HG02973 (cell line): ENCODE data around the gene PXDN.

ENCODE experiments used
- ATAC-seq: cut with Tn5 transposase; IDR thresholded peaks from one replicate; pipeline ENCODE4 v1.9.1; 2021; ENCODE audit warnings: moderate library complexity; ENCODE audit not compliant: unreplicated experiment

Gene PXDN

GRCh38 chr2:1588051-1588977, 156.0 kb downstream of the PXDN start:
- no peak for ATAC-seq

- no peak for ATAC-seq
These were observed 157.1 kb downstream of the PXDN start for GRCh38 chr2:1586923-1587840.

DNA sequence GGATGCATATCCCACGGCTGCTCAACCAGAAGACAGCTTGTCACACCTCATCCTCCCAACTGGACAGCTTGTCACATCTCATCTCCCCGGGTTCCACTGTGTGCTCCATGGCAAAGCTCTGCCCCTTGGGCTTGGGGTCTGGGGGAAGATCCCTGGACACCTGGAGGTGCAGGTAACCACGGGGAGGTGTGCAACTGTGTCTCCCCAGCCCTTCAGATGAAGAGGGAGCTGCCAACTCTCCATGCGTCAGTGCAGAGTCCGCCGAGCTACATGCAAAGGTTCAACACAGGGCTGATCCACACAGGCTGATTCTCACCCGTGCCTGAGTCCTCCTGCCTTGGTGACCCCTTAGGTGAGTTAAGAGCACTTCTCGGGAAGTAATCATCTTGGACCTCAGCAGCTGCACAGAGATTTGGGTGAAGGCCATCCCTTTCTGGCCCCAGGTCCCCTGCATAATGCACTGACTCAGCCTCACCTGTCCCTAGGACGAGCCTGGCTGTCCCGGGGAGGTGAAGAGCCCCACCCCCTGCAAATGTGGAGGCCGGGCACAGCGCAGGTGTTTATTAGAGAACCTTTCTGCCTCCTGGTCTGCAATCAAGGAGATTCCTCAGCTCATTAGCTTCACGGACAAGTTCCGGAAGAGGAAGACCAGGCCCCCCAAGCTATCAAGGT, 157.9 kb downstream of the PXDN start:
- ATAC-seq: no peak

DNA sequence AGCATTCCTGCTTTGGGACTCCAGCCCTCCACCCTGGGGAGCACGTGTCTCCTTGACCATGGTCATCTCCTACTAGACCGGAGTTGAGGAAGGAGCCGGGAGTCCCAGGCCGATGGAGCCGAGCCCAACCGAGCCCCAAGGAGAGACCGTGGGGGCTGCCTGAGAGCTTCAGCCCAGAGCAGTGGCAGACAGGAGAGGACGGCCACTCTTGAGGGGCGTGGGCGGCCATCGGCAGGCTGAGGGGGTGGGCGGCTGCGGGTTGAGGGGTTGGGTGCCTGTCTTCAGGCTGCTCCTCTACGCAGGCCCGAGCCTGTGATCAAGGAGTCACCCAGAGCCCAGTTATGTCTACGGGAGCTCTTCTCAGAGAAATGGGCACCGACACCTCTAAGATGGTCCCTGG, 158.7 kb downstream of the PXDN start:
- ATAC-seq: no peak

- no peak for ATAC-seq
These were observed 159.4 kb downstream of the PXDN start for GRCh38 chr2:1584691-1585485.

DNA sequence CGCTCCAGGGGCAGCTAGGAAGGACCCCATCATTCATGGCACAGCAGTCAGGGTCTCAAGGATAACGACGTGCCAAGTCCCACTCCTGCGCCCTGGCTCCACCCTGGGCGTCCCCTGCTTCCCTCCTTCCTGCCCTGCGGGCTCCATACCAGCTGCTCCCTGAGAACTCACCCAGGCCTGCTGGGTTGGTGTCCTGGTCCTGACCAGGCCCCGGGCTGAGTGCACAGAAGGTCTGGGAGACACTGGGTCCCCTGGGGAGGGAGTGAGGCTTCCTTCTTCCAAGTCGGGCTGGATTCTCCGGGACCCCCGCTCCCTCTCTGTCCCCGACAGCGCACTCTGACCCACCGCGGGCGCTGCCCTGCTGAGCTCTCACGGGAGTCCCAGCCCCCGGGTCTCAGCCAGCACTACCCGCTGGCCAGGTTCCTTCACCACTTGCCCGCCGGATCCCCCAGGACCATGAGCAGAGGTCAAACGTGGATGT, 160.2 kb downstream of the PXDN start:
- no peak for ATAC-seq

DNA sequence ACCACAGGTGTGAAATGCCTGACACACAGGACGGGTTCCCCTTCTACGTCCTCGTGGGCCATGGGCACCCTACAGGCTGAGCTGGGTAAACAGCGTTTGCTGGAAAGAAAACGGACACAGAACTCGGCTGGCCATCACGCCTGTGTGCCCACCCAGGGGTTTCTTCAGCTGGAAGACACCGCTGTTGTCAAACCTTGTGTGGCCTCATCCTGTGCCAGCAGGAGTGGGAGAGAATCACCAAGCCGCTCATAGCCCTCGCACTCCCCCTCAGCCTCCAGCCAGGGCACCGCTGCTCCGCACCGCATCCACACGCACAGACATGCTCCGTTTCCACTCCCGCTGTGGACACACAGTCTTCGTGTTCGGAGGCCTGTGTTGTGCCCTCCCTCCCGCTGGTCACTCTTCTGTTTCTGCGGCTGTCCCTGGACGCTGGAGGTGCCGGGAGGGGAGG, 161.4 kb downstream of the PXDN start:
- ATAC-seq: no peak

DNA sequence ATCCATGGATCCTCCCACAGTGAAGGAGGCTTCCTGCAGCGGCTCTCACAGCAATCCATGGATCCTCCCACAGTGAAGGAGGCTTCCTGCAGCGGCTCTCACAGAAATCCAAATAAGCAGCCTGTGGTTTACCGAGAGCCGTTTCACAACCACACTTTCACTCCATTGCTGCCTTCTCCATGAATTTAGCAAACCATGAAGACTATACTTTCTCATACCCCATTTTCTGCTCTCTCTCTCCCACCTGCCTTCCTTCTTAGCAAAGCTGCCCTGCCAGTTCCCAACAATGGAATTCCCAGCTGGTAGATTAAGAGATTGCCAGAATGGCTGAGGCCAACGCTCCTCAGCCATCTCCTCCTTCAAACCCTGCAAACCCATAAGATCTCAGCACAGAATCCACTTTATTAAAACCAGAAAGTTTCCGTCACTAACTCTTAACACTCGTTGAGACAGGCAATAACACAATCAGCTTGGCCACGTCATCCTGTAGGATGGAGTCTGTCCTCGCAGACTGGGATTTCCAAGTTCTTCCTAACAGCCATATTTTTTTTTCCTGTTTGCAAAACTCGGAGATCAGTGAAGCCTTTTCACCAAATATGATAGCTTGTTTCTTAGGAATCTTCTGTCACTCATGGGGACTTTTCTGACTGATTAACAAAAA, 162.2 kb downstream of the PXDN start:
- ATAC-seq: no peak
